Measurements from ENCODE around the gene PLXDC1.
"Not testable (repeated sequence)": the region's sequence is repeated elsewhere in the genome, so short reads cannot be mapped to it uniquely, and the experiment has no call there.

The PLXDC1 gene

DNA sequence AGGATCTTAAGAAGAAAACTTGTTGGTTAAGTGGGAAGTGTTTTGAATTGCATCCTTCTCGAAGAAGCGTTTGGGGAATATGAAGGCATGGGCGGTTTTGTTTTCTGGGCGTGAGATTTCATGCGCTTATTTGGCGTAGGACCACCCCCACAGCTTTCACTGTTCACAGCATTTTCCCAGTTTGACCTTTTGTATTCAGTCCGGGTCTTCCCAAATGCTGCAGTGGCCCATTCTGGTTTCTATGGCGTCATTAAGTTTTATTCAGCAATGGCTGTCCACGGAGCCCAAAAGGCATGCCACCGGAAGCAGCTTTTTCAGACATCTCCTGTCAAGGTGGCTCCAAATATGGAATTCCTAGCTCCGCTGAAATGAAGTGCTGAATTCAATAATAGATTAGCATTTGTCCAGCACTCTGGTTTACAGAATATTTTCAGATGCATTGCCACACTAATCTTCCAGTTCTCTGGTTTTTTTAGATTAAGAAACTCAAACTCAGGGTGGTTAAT lies 93.7 kb downstream of the PLXDC1 start:
- DNase-seq: no peak

DNA sequence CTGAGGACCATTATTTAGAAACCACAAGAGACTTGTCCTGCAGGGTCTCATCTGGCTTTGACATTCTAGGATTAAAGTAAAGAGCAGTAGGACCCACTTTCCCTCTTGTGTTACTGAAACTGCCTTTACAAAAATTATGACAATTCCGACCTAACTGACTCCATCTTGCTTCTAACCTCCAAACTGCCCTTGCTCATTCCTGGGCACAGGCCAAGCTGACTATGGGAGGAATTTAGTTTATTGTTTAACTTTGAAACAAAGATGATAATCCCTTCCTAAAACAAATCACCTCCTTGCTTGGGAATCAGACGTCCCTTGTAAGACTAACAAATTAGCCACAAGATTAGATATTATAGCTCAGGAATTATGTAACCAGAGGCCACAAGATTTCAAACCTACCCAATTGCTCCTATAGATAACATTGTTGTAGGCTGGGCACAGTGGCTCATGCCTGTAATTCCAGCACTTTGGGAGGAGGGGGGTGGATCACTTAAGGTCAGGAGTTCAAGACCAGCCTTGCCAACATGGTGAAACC lies 97.3 kb downstream of the PLXDC1 start:
- peak; percentile 13 for DNase-seq

DNA sequence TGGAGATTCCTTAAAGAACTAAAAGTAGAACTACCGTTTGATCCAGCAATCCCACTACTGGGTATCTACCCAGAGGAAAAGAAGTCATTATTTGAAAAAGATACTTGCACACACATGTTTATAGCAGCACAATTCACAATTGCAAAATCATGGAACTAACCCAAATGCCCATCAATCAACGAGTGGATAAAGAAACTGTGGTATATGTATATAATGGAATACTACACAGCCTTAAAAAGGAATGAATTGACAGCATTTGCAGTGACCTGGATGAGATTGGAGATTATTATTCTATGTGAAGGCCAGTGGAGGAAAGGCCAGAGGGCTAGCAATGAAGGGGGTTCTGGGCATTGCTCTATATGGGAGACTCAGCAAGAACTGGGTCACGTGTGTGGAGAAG lies 99.0 kb downstream of the PLXDC1 start:
- not testable (repeated sequence) for DNase-seq

DNA sequence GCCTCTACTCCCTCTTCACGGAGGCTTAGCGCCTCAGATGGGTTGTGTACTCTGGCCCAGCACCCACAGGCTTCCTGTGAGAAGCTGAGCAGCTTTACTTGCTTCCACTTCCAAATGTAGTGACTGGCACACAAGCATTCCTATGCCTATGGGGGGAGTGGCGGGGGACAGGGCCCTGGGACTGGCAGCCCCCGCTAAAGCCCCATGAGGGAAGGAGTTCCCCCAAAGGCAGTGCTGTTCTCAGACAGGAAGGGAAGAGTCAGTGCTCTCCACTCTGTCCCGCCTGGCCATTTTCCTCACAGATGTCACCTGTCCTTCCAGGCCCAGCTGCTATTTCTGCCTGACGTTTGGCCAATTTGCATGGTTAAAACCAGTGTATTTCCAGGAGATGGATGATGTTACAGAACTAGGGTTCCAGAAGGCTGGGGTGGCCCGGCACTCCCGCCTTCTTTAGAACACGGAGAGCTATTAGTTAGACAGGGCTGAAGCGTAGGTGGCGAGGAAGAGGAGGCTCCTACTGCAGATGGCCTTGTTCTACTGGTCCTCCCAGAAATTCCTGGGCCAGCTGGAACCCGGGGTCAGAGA lies 100.3 kb downstream of the PLXDC1 start:
- DNase-seq: no peak

DNA sequence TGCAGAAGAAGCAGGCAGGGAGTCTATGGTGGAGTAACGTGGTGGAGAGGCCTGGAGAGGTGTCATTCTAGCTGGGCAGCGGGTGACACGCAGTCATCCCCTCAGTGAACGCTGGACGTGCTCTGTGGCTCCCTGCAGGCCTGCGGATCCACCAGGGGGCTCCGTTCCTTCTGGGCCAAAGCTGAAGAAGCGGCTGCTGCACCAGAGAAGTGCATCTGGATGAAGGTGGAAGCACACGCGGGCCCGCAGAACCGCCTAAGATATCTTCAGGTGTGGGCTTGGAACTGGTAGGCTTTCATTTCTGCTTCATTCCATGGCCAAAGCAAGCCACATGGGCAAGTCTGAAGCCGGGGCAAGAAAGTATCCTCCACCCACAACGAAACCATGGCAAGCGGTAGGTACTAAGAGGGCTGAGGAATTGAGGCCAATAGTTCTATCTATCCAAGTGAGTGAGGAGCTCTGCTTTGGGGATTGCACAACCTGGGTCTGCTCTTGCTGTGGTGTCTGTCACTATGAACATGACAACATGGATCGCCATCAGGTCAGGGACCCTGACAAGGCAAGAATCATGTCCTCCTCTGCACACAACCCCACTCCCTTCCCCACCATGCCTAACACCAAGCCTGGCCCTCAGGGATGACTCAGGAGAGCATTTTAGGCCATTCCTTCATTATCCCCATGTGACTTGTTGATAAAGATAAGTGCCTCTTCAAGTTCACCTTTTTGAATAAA lies 105.3 kb downstream of the PLXDC1 start:
- no peak for DNase-seq

DNA sequence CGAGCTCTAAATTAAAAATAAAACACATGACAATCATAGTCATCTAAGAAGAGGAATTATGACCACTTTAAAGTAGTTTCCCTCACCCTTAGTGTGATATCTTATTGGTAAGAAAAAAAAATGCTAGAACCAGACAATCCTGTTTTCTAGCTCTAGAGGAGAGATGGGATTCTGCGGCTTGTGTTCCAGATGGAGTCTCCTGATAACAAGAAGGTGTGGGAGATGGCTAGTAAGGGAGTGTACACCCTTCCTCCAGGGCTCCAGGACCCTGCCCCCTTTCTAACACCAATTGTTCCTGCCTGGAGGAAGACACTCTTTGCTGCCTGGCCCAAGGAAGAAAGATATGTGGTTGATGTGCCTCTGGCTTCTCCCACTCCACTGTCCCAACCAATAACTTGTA lies 115.4 kb downstream of the PLXDC1 start:
- no peak for DNase-seq

DNA sequence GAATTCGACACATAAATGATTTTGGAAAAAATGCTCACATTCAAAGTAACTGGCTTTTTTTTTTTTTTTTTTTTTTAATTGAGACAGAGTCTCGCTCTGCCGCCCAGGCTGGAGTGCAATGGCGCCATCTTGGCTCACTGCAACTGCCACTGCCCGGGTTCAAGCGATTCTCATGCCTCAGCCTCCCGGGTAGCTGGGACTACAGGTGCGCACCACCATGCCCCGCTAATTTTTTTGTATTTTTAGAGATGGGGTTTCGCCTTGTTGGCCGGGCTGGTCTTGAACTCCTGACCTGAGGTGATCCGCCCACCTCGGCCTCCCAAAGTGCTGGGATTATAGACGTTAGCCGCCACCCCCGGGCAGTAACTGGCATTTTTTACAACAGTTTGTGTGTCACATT lies 115.9 kb downstream of the PLXDC1 start:
- not testable (repeated sequence) for DNase-seq

DNA sequence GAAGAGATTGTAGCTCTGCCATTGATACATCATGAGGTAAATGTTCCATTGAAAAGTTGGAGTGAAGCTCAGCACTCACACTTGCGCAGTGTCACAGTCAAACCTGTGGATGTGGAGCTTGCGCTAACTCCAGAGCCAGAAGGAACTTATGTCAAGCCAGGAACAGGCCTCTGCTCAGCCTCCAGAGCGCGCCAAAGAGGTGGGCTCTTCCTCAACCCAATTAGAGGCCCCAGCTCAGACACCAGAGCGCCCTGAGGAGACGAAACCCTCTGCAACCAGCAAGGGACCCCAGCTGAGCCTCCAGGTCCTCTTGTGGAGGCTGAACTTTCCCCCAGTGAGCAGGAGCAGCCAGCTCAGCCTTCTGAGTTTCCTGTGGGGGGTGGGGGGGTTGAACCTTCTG lies 122.7 kb downstream of the PLXDC1 start:
- no peak for DNase-seq

DNA sequence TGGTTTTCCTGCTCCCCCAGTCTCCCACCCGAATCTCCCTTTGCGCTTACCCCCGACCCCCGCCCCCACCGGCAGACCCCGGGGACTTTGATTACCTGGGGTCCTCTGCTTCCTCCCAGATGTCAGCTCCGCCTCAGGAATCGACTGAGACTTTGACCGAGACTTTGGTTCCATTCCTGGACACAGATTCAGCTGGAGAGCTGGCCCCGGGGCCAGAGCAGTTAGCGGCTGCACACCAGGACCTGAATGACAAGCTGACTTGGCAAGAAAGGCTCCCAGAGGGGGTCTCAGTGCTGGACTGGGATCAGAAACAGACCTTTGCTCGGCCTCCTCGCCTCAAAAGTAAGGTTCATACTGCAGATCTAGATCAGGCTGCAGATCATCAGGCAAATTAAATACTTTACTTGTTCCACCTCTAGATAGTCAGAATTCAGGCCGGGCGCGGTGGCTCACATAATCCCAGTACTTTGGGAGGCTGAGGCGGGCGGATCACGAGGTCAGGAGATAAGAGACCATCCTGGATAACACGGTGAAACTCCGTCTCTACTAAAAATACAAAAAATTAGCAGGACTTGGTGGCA lies 123.9 kb downstream of the PLXDC1 start:
- DNase-seq: no peak

DNA sequence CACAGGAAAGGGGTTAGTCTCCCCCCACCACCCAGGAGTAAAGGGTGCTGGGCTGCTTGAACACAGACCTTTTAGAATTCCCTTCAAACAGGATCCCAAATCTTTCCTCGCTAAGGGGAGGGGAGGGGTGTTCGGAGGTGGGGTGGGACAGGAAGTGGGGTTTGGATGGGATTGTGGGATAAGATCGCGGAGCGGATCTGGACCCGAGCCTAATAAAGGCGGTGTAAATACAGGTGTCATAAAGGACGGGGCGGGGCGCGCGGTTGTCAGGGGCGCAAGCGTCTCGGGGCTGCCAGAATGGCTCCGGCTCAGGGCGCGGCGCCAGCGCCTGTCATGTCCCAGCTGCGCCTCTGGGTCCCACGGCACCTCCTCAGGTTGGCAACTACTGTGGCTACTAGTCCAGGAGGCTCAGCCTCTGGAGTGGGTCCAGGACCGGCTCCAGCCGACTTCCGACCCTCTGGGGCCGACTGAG lies 124.4 kb downstream of the PLXDC1 start:
- peak; percentile 70 for DNase-seq

DNA sequence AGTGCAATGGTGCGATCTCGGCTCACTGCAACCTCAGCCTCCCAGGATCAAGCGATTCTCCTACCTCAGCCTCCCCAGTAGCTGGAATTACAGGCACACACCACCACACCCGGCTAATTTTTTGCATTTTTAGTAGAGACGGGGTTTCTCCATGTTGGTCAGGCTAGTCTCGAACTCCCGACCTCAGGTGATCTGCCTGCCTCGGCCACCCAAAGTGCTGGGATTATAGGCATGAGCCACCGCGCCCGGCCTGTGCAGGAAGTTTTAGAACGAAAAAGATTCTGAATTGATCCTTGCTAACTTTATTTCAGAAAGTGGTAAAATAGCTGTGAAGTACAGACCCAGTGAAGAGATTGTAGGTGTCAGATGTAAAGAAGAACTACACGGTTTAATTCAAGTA lies 125.1 kb downstream of the PLXDC1 start:
- not testable (repeated sequence) for DNase-seq

DNA sequence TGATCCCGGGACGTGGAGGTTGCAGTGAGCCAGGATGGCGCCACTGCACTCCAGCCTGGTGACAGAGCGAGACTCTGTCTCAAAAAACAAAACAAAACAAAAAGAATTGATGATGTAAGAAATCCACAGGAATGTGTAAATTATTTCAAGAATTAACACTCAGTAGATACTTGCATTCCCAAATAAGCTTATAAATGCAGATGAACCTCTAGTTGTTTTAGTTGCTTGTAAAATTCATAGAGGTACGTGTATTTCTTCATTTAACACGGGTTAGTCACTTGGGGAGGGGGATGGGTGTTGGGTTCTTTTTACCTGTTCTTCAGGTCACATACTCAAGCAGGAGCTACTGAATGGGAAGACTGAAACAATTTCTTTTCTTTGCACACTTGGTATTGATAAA lies 128.5 kb downstream of the PLXDC1 start:
- no peak for DNase-seq

DNA sequence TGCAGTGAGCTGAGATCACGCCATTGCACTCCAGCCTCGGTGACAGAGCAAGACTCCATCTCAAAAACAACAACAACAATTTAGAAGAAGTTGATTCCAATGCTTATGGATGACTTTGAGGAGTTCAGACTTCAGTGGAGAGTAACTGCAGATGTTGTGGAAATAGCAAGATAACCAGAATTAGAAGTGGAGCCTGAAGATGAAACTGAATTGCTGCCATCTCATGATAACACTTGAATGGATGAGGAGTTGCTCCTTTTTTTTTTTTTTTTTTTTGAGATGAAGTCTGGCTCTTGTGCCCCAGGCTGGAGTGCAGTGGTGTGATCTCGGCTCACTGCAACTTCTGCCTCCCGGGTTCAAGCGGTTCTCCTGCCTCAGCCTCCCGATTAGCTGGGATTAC lies 131.4 kb downstream of the PLXDC1 start:
- peak; percentile 78 for DNase-seq

DNA sequence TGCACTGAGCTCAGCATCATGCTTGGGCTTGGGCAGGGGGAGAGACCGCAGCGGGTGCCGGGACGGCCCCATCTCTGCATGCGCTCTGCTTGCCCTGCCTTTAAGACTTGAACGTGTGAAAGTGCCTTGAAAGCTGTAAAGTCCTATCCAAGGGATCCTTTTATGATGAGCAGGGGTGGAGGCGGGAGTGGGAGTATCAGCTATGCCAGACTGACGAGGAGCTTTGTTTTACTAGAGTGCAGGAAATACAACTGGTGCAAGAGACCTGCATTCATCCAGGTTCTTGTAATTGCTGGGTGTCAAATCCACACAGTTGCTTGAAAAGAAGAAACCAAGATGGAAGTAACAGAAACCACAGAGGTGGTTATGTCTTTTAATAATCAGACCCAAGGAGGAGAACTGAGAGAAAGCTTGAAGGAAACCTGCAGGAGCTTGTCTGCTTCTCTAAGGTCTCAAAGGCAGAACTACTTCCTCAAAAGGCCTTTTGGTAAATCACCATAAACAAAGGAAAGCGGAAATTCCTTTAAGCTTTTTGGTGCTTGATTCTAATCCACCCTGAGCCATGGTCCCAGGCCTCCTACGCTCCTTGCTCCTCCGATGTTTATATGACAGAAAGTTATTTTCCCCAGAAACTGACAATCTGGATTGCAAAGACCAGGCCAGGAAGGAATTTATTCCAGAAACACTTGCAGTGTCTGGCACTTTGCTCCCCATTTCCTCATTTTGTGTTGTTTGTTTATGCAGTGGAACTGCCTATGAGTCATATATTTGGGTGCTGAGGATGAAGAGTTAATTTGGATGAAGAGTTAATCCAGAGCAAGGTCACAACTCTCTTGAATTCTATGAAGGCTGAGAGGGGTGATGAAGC lies 132.9 kb downstream of the PLXDC1 start:
- peak; percentile 37 for DNase-seq

DNA sequence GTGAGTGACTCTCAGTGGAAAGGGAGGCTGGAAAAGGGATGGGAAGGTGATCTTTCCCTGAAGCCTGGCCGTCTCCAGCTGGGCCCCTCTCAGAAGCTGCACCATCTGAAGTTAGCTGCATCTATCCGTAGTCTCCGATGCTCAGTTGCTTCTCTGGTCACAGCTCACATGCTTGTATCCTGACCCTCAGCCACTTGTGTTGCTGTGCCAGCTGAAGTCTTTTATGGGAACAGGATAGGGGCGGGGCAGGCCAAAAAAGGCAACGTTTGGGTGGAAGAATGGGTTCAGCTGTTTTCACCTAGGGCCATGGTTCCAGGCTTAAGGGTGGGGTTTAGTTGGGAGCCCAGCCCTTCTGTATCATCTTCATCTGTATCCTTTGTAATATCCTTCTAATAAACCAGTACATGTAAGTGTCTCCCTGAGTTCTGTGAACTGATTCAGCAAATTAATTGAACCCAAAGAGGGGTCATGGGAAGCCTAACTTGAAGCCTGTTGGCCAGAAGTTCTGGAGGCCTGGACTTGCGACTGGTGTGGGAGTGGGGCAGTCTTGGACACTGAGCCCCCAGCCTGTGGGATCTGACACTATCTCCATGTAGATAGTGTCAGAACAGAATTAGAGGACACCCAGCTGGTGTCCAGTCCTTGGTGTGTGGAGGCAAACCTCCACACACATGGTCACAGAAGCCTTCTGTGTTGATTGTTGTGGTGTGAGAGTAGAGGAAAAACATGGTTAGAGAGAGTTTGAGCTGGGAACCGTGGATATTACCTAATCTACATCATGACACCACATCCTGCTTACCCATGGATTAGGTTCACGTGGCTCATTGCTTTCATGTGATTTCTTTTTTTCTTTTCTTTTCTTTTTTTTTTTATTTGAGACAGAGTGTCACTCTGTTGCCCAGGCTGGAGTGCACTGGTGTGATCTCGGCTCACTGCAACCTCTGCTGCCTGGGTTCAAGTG lies 135.0 kb downstream of the PLXDC1 start:
- peak; percentile 33 for DNase-seq

DNA sequence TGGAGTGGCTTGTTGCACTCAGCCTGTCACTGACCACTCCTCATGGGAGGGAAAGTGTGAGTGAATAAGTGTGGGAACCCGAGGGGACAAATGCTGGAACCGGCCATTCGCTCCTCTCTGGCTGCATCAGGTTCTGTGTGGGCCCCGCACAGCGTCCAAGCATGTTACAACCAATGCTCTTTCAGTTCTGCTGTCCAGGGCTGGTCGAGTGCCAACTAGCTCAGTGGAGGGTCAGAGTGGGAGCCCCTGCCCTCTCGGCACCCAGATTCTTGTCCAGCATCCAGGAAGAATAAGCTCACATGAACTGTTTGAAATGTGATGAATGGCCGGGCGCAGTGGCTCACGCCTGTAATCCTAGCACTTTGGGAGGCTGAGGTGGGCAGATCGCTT lies 135.9 kb downstream of the PLXDC1 start:
- no peak for DNase-seq

DNA sequence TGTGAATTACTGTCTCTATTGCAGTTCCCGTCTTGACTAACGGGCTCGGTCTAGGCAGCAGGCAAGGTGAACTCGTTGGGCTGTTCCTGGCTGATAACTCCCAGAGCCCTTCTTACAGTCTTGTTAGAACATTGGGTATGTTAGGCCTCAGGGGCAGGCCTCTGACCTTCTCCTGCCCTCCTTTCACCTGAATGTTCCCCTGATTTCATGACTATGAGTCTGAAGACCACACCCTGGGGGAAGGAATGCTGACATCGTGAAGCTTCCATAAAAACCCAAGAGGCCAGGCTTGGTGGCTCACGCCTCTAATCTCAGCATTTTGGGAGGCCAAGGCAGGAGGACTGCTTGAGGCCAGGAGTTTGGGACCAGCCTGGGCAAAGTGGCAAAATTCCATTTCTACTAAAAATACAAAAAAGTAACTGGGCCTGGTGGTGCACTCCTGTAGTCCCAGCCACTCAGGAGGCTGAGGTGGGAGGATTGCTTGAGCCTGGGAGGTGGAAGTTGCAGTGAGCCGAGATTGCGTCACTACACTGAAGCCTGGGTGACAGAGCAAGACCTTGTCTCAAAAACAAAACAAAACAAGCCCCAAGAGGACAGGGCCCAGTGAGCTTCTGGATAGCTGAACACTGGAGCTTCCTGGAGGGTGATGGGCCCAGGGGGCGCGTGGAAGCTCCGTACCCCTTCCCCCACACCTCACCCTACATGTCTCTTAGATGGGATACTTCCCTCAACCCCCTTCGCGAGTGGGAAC lies 136.5 kb downstream of the PLXDC1 start:
- no peak for DNase-seq

DNA sequence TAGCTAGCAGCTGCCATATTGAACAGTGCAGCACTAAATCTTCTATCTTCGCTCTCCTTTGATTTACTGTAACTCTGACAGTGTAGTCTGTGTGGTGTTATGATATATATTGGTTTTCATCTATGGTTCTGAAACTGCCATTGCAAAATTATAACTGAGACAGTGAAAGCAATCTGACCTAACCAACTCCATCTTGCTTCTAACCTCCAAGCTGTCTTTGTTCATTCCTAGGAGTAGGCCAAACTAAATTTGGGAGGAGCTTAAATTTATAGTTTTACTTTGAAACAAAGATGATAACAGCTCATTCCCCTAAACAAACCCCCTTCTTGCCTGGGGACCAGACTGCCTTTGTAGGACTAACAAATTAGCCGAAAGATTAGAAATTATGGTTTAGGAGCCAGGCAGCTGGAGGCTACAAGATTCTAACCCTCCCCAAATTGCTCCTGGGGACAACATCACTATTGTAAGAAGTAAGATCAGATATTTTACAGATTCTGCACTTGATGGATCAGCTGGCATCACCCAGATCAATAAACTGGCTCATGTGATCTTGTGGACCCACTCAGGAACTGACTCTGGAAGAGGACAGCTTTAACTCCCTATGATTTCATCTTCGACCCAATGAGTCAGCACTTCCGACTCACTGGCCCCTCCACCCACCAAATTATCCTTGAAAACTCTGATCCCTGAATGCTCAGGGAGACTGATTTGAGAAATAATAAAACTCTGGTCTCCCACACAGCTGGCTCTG lies 137.2 kb downstream of the PLXDC1 start:
- DNase-seq: no peak
